B cell (primary cell): ENCODE measurements around the gene UNC119B.

Experiments
- EZH2 ChIP-seq: IDR thresholded peaks from 2 replicates; pipeline ENCODE4 v1.6.1; 2012; ENCODE audit warnings: borderline replicate concordance, low read depth, mild to moderate bottlenecking, moderate library complexity, low read length; ENCODE audit not compliant: insufficient read depth, poor library complexity, severe bottlenecking
- TF ChIP-seq, protein P1 (sequence below): fragments of 200-600 bp; IDR thresholded peaks from one replicate; pipeline ENCODE4 v1.8.0; 2022; ENCODE audit warnings: antibody characterized with exemption, mild to moderate bottlenecking

DNA sequence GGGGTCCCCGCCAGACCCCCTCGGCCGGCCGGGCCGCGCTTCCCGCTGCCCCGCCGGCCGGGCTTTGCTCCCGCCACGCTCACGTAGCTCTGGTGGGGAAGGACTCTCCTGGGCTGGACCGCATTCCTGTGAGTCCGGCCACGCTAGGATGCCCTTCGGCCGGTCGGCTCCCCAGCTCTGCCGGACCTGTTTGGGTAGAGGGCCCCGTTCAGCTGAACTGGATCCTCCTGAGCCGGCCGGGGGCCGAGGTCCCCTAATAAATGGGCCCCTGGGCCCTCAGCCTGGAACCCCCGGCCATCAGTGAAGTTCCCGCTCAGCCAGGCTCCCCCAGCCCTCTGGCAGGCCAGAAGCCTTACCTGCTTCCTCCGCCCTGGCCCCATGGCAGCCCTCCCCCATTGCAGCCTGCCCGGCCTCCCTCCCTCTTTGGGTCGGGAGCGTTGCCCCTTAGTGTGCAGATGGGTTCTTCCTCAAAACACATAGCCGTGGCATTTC, 593 bp downstream of the UNC119B start:
- TF ChIP-seq, protein P1, sequence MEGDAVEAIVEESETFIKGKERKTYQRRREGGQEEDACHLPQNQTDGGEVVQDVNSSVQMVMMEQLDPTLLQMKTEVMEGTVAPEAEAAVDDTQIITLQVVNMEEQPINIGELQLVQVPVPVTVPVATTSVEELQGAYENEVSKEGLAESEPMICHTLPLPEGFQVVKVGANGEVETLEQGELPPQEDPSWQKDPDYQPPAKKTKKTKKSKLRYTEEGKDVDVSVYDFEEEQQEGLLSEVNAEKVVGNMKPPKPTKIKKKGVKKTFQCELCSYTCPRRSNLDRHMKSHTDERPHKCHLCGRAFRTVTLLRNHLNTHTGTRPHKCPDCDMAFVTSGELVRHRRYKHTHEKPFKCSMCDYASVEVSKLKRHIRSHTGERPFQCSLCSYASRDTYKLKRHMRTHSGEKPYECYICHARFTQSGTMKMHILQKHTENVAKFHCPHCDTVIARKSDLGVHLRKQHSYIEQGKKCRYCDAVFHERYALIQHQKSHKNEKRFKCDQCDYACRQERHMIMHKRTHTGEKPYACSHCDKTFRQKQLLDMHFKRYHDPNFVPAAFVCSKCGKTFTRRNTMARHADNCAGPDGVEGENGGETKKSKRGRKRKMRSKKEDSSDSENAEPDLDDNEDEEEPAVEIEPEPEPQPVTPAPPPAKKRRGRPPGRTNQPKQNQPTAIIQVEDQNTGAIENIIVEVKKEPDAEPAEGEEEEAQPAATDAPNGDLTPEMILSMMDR, result no peak
- no peak for TF ChIP-seq EZH2
